ENCODE results near the gene IMMP2L.
"Not testable (repeated sequence)": the region's sequence is repeated elsewhere in the genome, so short reads cannot be mapped to it uniquely, and the experiment has no call there.

IMMP2L gene

GRCh38 chr7:111323670-111324069 lies 238.6 kb downstream of the IMMP2L start:
- DNase-seq = not testable (repeated sequence)

GRCh38 chr7:111320133-111320532 lies 242.2 kb downstream of the IMMP2L start:
- DNase-seq = no peak

DNA sequence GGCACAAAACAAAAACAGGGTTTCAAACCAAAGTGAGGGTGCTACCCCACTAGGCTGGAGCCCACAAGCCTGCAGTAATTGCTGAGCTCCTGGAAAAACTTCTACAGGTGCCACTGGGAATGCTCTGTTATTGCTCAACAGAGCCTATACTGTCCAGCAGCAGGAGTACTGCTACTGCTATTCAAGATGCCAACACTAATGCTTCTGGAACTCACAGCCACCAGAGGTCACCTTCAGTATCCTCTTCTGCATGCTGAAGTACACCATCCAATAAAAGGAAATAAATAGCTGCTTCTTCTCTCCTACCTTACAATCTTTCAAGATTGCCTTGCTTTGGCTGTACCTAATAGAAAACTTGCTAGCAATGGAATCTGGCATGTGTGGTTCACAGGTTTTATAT lies 249.3 kb downstream of the IMMP2L start:
- DNase-seq = no peak

- DNase-seq = no peak
Measured at GRCh38 chr7:111308691-111309090, 253.6 kb downstream of the IMMP2L start.

DNA sequence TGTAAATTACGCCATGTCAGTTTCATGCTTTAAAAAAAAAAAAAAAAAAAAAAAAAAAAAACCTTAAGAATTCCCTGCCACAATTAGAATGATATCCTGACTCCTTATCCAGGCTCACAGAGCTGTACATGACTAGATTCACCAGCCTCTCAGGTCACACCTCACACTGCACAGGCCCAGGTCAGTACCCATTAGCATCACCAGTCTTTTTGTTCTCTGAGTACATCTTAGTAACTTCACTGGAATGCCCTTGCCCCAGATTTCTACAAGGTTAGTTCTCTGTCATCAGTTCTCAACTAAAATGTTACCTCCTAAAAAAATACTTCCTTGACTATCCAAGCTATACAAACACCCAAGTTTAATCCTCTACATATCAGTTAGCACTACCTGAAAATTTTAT lies 260.4 kb downstream of the IMMP2L start:
- no peak for DNase-seq

- DNase-seq = no peak
Measured at GRCh38 chr7:111294494-111294893, 267.8 kb downstream of the IMMP2L start.

GRCh38 chr7:111292026-111292470 lies 270.2 kb downstream of the IMMP2L start:
- peak in 1 of 2 experiments; percentile 36 for DNase-seq

DNA sequence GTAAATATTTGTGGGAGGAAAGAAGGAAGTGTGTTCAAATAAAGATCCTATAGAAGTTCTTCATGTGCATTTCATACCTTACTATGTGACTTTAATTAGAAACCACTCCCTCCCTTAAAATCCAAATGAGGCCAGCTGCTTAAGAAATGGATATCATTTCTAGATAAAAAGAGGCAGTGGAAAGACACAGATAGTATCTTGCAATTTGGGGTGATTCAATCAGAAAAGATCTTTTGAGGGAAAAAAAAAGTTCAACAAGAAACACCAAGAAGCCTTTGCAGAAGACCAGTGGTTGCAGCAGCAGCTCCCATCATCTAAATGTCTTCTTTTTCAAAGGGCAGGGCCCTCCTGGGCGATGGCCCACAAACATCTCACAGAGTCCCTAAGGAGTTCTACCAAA lies 271.3 kb downstream of the IMMP2L start:
- no peak for DNase-seq

DNA sequence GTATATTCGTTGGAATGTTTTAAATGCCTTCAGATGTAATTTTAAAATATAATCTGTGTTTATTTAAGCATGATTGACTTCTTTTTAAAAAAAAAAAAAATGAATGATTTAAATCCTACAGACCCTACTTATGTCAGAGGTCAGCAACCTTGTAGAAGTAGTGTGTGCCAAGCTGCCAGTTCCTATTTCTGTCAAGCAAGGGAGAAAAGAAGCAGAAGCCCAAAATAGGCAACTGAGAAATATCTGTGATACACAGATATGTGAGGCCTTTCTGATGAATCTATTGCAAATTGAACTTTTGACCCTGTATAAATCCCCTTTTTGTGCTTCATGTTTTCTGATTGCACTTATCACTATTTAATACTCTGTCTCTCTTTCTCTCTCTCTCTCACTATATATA lies 271.9 kb downstream of the IMMP2L start:
- DNase-seq = no peak

GRCh38 chr7:111288441-111288840 lies 273.9 kb downstream of the IMMP2L start:
- not testable (repeated sequence) for DNase-seq

DNA sequence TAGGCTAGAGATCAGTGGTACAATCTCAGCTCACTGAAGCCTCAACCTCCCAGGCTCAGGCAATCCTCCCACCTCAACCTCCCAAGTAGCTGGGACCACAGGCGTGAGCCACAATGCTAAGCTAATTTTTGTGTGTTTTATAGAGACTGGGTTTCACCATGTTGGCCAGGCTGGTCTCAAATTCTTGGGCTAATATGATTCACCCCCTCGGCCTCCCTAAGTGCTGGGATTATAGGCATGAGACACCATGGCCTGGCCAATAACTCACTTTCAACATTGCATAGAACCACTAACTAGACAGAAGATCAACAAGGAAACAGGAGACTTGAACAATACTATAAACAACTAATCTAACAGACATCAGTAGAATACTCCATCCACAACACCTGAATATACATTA lies 279.7 kb downstream of the IMMP2L start:
- no peak for DNase-seq

DNA sequence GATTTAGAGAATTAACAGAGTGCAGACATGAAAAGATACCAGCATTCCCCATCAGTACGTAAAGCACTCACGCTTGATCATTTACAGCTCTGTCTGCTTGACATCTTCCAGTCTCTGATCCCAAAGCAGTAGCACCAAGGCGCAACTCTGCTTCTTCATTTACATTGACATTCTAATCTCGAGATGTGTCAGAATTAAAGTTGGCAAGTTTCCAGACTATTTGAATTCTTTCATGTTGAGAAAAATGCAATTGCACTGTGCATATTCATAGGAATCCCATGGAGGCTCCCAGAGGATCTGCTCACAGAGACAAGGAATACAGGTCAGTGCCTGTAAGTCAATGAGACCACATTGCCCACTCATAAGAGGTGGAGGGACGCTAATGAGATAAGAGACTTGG lies 287.4 kb downstream of the IMMP2L start:
- DNase-seq = no peak

DNA sequence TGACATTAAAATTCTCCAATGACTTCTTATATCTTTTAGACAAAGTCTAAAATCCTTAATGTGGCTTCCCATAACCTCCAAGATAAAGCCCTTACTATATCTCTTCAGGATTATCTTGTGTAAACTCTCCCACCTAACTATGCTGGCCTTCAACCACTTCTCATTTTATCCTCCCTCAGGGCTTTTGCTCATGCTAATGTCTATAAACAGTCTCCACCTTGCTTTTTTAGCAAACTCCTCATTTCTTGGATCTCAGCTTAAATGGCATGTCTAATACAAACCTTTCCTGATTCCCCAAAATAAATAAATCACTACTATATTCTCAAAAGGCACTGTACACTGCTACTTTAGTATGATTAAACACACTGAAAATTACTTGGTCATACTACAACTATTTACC lies 290.2 kb downstream of the IMMP2L start:
- no peak for DNase-seq

- not testable (repeated sequence) for DNase-seq
Measured at GRCh38 chr7:111270794-111271193, 291.5 kb downstream of the IMMP2L start.

GRCh38 chr7:111268941-111269340 lies 293.4 kb downstream of the IMMP2L start:
- DNase-seq = no peak

DNA sequence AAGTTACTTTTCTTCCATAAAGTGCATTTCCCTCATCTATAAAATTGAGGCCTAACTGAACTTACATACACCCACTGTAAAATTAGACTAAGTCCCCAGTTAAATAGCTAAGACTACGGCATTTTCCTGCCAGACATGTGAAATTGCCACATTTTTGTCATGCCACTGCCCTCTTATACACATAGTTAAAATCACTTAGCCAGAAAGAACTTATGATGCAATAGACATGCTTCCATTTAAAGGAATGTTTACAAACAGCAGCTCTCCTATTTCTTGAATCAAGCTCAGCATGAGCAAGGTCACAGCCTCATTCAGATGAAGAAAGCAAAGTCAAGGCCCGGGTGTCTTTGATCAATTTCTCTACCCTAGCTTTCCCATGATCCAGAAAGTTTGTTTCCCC lies 295.7 kb downstream of the IMMP2L start:
- no peak for DNase-seq

GRCh38 chr7:111265394-111265793 lies 296.9 kb downstream of the IMMP2L start:
- no peak for DNase-seq

- no peak for DNase-seq
Measured at GRCh38 chr7:111264981-111265380, 297.3 kb downstream of the IMMP2L start.

GRCh38 chr7:111264111-111264868 lies 298.0 kb downstream of the IMMP2L start:
- no peak for DNase-seq

- no peak for DNase-seq
Measured at GRCh38 chr7:111262293-111263116, 299.8 kb downstream of the IMMP2L start.

- no peak for DNase-seq
Measured at GRCh38 chr7:111261496-111261895, 300.8 kb downstream of the IMMP2L start.

DNA sequence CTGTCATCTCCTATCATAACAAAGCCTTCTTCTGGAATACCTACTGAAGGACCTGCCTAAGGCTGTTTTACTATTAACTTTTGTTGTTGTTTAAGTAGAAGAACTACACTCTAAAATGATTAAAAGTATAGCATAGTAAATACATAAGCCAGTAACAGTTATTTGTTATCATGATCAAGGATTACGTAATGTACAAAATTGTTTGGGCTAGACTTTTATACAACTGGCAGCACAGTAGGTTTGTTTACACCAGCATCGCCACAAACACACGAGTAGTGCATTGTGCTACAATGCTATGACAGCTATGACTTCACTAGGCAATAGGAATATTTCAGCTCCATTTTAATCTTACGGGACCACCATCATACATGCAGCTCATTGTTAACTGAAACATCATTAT lies 302.3 kb downstream of the IMMP2L start:
- DNase-seq = no peak

- DNase-seq = no peak
Measured at GRCh38 chr7:111256391-111256790, 305.9 kb downstream of the IMMP2L start.

GRCh38 chr7:111255576-111255975 lies 306.7 kb downstream of the IMMP2L start:
- no peak for DNase-seq
